GM10248 (cell line): ENCODE results near the gene TNIK.

Experiments used
- CTCF ChIA-PET: fragments of 300-600 bp; sonication (Branson Sonifier 250); formaldehyde crosslinking; extraction: SDS; loops from one replicate; lab custom pipeline; 2021; ENCODE audit warnings: antibody characterized with exemption; lab: Yijun Ruan, JAX
- POLR2A ChIA-PET: fragments of 350-650 bp; sonication (Branson Sonifier 250); formaldehyde crosslinking; extraction: SDS; loops from one replicate; lab custom pipeline; 2020; ENCODE audit warnings: antibody characterized with exemption; lab: Yijun Ruan, JAX
- DNase-seq: peaks from one replicate; pipeline ENCODE4 v3.0.0; 2012; ENCODE audit errors: extremely low spot score
- TF ChIP-seq, protein P1 (sequence below): IDR thresholded peaks from 2 replicates; pipeline ENCODE4 v1.5.1; 2012; ENCODE audit warnings: mild to moderate bottlenecking, low read depth; ENCODE audit errors: extremely low read depth, missing control alignments, control extremely low read depth

TNIK gene

DNA sequence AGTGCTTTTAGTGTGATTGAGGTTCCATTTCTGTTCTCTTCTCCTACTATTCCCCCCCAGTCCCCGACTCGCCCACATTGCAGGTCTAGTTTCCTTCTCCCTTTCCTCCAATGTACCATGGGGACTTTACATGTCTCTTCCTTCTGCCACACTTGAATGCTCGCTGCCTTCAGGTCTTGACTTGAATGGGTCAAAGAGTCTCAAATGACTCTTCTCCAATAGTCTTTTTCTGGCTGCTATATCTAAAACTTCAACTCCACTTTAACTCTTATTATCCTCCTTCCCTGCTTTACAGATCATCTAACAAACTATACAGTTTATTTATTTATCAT, 219.7 kb downstream of the TNIK start:
- no peak for DNase-seq
- TF ChIP-seq, protein P1, sequence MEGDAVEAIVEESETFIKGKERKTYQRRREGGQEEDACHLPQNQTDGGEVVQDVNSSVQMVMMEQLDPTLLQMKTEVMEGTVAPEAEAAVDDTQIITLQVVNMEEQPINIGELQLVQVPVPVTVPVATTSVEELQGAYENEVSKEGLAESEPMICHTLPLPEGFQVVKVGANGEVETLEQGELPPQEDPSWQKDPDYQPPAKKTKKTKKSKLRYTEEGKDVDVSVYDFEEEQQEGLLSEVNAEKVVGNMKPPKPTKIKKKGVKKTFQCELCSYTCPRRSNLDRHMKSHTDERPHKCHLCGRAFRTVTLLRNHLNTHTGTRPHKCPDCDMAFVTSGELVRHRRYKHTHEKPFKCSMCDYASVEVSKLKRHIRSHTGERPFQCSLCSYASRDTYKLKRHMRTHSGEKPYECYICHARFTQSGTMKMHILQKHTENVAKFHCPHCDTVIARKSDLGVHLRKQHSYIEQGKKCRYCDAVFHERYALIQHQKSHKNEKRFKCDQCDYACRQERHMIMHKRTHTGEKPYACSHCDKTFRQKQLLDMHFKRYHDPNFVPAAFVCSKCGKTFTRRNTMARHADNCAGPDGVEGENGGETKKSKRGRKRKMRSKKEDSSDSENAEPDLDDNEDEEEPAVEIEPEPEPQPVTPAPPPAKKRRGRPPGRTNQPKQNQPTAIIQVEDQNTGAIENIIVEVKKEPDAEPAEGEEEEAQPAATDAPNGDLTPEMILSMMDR, result no peak
- ChIA-PET POLR2A (no interaction called here), CTCF (interaction anchor here (1.1 kb wide), 1 partner anchor 9 kb away, joined by 4 read pairs; no protein-coding TSS in a partner anchor)

DNA sequence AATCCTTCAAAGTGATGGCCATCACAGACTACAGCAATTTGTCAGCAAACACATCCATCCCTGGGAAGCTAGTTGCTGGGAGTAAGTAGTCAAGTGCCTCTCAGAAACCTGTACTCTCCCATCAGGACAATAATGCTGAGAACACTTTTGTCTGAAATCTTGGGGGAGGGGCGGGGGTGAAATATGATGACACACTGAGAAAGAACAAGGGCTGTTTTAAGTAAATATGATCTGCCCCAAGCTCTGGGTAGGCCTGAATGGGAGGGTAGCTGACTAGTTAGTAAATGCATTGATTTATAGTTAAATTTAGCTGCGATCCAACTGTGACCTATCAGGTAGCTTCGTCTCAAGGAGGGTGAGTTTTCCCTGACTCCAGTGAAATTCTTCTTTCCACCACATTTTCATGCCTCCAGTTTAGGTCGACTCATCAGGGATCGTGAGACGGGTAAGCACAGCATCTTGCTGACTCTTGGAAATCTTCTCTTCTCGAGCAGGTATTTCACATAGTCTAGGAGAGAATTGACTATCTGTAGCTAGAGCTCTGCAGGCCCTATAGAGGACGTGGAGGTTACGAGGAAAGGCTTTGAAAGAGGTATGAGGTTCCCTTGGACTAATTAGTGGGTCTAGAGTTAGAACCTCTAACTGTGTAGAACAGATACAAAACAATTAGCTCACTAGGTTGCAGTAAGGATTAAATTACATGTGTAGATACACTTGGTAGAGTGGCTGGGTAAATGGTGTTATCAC, 220.3 kb downstream of the TNIK start:
- TF ChIP-seq, protein P1, result no peak
- no peak for DNase-seq
- ChIA-PET POLR2A (no interaction called here), CTCF (interaction anchor here (1.1 kb wide), 1 partner anchor 10 kb away, joined by 4 read pairs; no protein-coding TSS in a partner anchor)

- CTCF ChIA-PET, result interaction anchor here (1.2 to 1.7 kb wide), 2 partner anchors 10 to 12 kb away, joined by 7 read pairs; no protein-coding TSS in a partner anchor
- POLR2A ChIA-PET, result no interaction called here
- no peak for DNase-seq
- TF ChIP-seq, protein P1, result no peak
These were observed 223.2 kb downstream of the TNIK start for GRCh38 chr3:171237009-171237385.

DNA sequence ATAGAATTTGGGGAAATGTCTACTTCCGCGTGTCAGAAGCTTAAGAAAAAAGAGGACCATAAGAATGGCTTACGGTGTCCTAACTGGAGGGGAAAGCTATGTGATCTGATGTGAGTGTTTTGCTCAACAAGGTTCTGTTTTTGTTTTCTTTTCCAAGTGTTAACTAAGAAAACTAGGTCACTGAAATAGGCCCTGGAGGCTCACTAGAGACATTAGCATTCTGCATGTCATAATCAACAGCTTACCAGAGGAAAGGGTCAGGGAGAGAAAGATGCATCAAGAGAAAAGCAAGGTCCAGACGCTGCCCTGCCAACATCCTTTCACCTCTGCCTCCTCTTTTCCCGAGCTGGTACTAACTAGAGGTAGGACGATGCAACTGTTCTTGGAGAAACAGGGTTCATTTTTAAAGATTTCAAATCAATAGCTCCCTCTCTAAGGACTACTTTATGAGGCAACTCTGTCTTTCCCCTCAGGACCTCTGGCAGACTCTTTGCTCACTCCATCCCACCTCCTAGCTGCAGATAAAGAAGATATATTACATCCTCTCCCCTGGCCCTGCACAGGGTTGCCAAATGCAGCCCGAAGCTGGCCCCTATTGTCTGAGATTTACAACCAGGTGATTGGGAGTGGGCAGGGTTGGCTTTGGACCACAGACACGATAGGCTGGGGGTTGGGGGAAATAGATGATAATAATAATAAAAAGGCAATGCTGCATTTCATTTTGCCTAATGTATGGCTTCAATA, 223.8 kb downstream of the TNIK start:
- DNase-seq, result no peak
- TF ChIP-seq, protein P1, result no peak
- POLR2A ChIA-PET, result no interaction called here
- CTCF ChIA-PET, result interaction anchor here (0.9 to 1.7 kb wide), 4 partner anchors 8 to 13 kb away, joined by 3 to 7 read pairs (median 6); no protein-coding TSS in a partner anchor

GRCh38 chr3:171234298-171235010, 225.8 kb downstream of the TNIK start:
- TF ChIP-seq, protein P1, result no peak
- POLR2A ChIA-PET, result no interaction called here
- CTCF ChIA-PET, result interaction anchor here (0.8 to 1.5 kb wide), 2 partner anchors 11 to 47 kb away, joined by 3 to 4 read pairs; no protein-coding TSS in a partner anchor
- DNase-seq, result no peak

GRCh38 chr3:171231361-171231760, 228.8 kb downstream of the TNIK start:
- no peak for DNase-seq
- TF ChIP-seq, protein P1, result no peak
- POLR2A ChIA-PET, result no interaction called here
- CTCF ChIA-PET, result interaction anchor here (1.1 to 1.6 kb wide), 3 partner anchors 10 to 39 kb away, joined by 3 to 6 read pairs (median 4); no protein-coding TSS in a partner anchor
